WERI-Rb-1 (cell line): ENCODE data around the gene NEK10.

Experiments used
- DNase-seq: peaks from one replicate; pipeline ENCODE4 v3.0.0-alpha.2; 2020
- H3K27ac ChIP-seq: fragments of 250-450 bp; sonication (Bioruptor Pico); 2 replicates; pipeline ENCODE4 v1.5.1; 2020; ENCODE audit warnings: mild to moderate bottlenecking, moderate library complexity
- H3K27me3 ChIP-seq: fragments of 250-450 bp; sonication (Bioruptor Pico); 2 replicates; pipeline ENCODE4 v1.5.1; 2021; ENCODE audit warnings: mild to moderate bottlenecking, low read depth, moderate library complexity; ENCODE audit not compliant: insufficient read depth, severe bottlenecking
- H3K36me3 ChIP-seq: fragments of 250-450 bp; sonication (Bioruptor Pico); 2 replicates; pipeline ENCODE4 v1.5.1; 2020; ENCODE audit warnings: mild to moderate bottlenecking, moderate library complexity
- H3K4me3 ChIP-seq: 2 replicates; pipeline ENCODE4 v1.5.1; 2011; ENCODE audit warnings: low read depth, mild to moderate bottlenecking, control low read depth, low read length
- H3K9me3 ChIP-seq: fragments of 250-450 bp; sonication (Bioruptor Pico); 2 replicates; pipeline ENCODE4 v1.5.1; 2021; ENCODE audit warnings: mild to moderate bottlenecking, moderate library complexity; ENCODE audit not compliant: severe bottlenecking
- CTCF ChIP-seq: IDR thresholded peaks from 2 replicates; pipeline ENCODE4 v1.5.1; 2011; ENCODE audit warnings: low read depth, mild to moderate bottlenecking, control low read depth, inconsistent platforms, low read length

NEK10 gene

GRCh38 chr3:27325419-27325818, 43.8 kb downstream of the NEK10 start:
- H3K27ac ChIP-seq: no peak overlapping the region

GRCh38 chr3:27324686-27325085, 44.5 kb downstream of the NEK10 start:
- no peak for DNase-seq
- H3K27me3 ChIP-seq: no peaks in the 10 kb centered on the region
- no peak overlapping the region for H3K27ac ChIP-seq
- TF ChIP-seq CTCF: no peak
- no peaks in the 10 kb centered on the region for H3K9me3 ChIP-seq
- no peaks in the 10 kb centered on the region for H3K36me3 ChIP-seq
- H3K4me3 ChIP-seq: no peak overlapping the region

More at GRCh38 chr3:27325419-27325818, 43.8 kb downstream of the NEK10 start:
- TF ChIP-seq CTCF: peak; percentile 22; the same call in 1 of the 2 replicates
- H3K27me3 ChIP-seq: no peaks in the 10 kb centered on the region
- H3K4me3 ChIP-seq: no peak overlapping the region
- DNase-seq: no peak
- H3K9me3 ChIP-seq: no peaks in the 10 kb centered on the region
- no peaks in the 10 kb centered on the region for H3K36me3 ChIP-seq

- no peak for TF ChIP-seq CTCF
- no peaks in the 10 kb centered on the region for H3K27me3 ChIP-seq
- H3K27ac ChIP-seq: no peak overlapping the region
- H3K36me3 ChIP-seq: no peaks in the 10 kb centered on the region
- no peaks in the 10 kb centered on the region for H3K9me3 ChIP-seq
- DNase-seq: no peak
- H3K4me3 ChIP-seq: no peak overlapping the region
These were observed 46.1 kb downstream of the NEK10 start for GRCh38 chr3:27323087-27323570.

GRCh38 chr3:27322634-27323033, 46.5 kb downstream of the NEK10 start:
- Histone ChIP-seq H3K9me3 (no peaks in the 10 kb centered on the region), H3K4me3 (no peak overlapping the region), H3K36me3 (no peaks in the 10 kb centered on the region), H3K27ac (no peak overlapping the region), H3K27me3 (no peaks in the 10 kb centered on the region)
- no peak for DNase-seq
- TF ChIP-seq CTCF: no peak

- DNase-seq: no peak
- TF ChIP-seq CTCF: no peak
- H3K36me3 ChIP-seq: no peaks in the 10 kb centered on the region
These were observed 49.2 kb downstream of the NEK10 start for GRCh38 chr3:27319847-27320526.

GRCh38 chr3:27319304-27319703, 49.9 kb downstream of the NEK10 start:
- H3K27me3 ChIP-seq: no peaks in the 10 kb centered on the region
- DNase-seq: no peak
- no peaks in the 10 kb centered on the region for H3K36me3 ChIP-seq
- no peak for TF ChIP-seq CTCF
- H3K4me3 ChIP-seq: no peak overlapping the region
- no peaks in the 10 kb centered on the region for H3K9me3 ChIP-seq
- H3K27ac ChIP-seq: no peak overlapping the region

More at GRCh38 chr3:27319847-27320526, 49.2 kb downstream of the NEK10 start:
- Histone ChIP-seq H3K4me3 (no peak overlapping the region), H3K9me3 (no peaks in the 10 kb centered on the region), H3K27me3 (no peaks in the 10 kb centered on the region), H3K27ac (no peak overlapping the region)
